ENCODE results near the gene MLXIPL. TPM values are rescaled to one million over a fixed set of nuclear protein-coding genes. Genes with fewer than 3 reads are reported as not detected.

The MLXIPL gene
- total RNA-seq, 4 donors from 2014 or later, result 7.7 to 56.2 (median 17.5) TPM

GRCh38 chr7:73595358-73595757, 29.0 kb downstream of the MLXIPL start:
- Histone ChIP-seq H3K27me3 (peaks cover 28% of the 10 kb centered on the region), H3K4me1 (no peaks in the 10 kb centered on the region), H3K27ac (no peak overlapping the region), H3K9me3 (no peaks in the 10 kb centered on the region), H3K4me3 (no peak overlapping the region), H3K36me3 (no peaks in the 10 kb centered on the region)
- TF ChIP-seq CTCF (IDR thresholded peaks at IDR 0.05) (no peak), EP300 (IDR thresholded peaks at IDR 0.05) (no peak), POLR2AphosphoS5 (IDR thresholded peaks at IDR 0.05) (no peak), POLR2A (IDR thresholded peaks at IDR 0.05) (no peak)
- no CpG with 5 or more reads among the region's 9 CpGs for WGBS, 2 donors (ENCODE audit: low coverage in 1 of 2)
- ATAC-seq, result no peak

GRCh38 chr7:73593207-73594045, 30.9 kb downstream of the MLXIPL start:
- TF ChIP-seq CTCF (IDR thresholded peaks at IDR 0.05), result no peak
- no peak for TF ChIP-seq POLR2A (IDR thresholded peaks at IDR 0.05)
- no peak for TF ChIP-seq POLR2AphosphoS5 (IDR thresholded peaks at IDR 0.05)
- TF ChIP-seq EP300 (IDR thresholded peaks at IDR 0.05), result no peak
- H3K4me3 ChIP-seq, result no peak overlapping the region
- H3K27ac ChIP-seq, result no peak overlapping the region
- ATAC-seq, result no peak
- 96% methylated on average over 4 of the region's 14 CpGs; no CpG with 5 or more reads in 1 of the 2 donors for WGBS, 2 donors (ENCODE audit: low coverage in 1 of 2)
- no peaks in the 10 kb centered on the region for H3K9me3 ChIP-seq
- no peaks in the 10 kb centered on the region for H3K36me3 ChIP-seq
- H3K4me1 ChIP-seq, result no peaks in the 10 kb centered on the region
- H3K27me3 ChIP-seq, result peaks cover 28% of the 10 kb centered on the region

- no peaks in the 10 kb centered on the region for H3K36me3 ChIP-seq
- no peaks in the 10 kb centered on the region for H3K9me3 ChIP-seq
- no peak overlapping the region for H3K4me3 ChIP-seq
- no peak overlapping the region for H3K27ac ChIP-seq
- TF ChIP-seq EP300 (IDR thresholded peaks at IDR 0.05), result no peak
- TF ChIP-seq POLR2AphosphoS5 (IDR thresholded peaks at IDR 0.05), result no peak
- TF ChIP-seq CTCF (IDR thresholded peaks at IDR 0.05), result no peak
- TF ChIP-seq POLR2A (IDR thresholded peaks at IDR 0.05), result no peak
- no peak for ATAC-seq
- peaks cover 0 to 10% (median 0%) of the 10 kb centered on the region in 3 donors for H3K4me1 ChIP-seq
- H3K27me3 ChIP-seq, result no peaks in the 10 kb centered on the region
- 90 to 96% methylated on average over 4 to 8 of the region's 12 CpGs for WGBS, 2 donors (ENCODE audit: low coverage in 1 of 2)
Measured at GRCh38 chr7:73586911-73587310, 37.4 kb downstream of the MLXIPL start.

GRCh38 chr7:73585196-73585595, 39.1 kb downstream of the MLXIPL start:
- Histone ChIP-seq H3K9me3 (no peaks in the 10 kb centered on the region), H3K36me3 (no peaks in the 10 kb centered on the region), H3K4me3 (no peak overlapping the region), H3K27me3 (no peaks in the 10 kb centered on the region), H3K4me1 (peaks cover 0 to 10% (median 0%) of the 10 kb centered on the region in 3 donors), H3K27ac (no peak overlapping the region)
- 58% methylated on average over 2 of the region's 2 CpGs; no CpG with 5 or more reads in 1 of the 2 donors for WGBS, 2 donors (ENCODE audit: low coverage in 1 of 2)
- no peak for TF ChIP-seq POLR2A (IDR thresholded peaks at IDR 0.05)
- no peak for TF ChIP-seq EP300 (IDR thresholded peaks at IDR 0.05)
- TF ChIP-seq CTCF (IDR thresholded peaks at IDR 0.05), result no peak
- TF ChIP-seq POLR2AphosphoS5 (IDR thresholded peaks at IDR 0.05), result no peak
- ATAC-seq, result no peak

Measured in gastroesophageal sphincter (tissue), 4 donors.